K562 (cell line): ENCODE results near the gene SCARF1. TPM values are rescaled to one million over a fixed set of nuclear protein-coding genes. Genes with fewer than 3 reads are reported as not detected.

ENCODE experiments used
- ATAC-seq: fragments of 200-7000 bp; cut with Tn5 transposase; 3 replicates; pipeline ENCODE4 v1.9.1; 2020; ENCODE audit warnings: moderate library complexity
- BruUV-seq: library from RNA; stranded (reverse); fragments of 400-500 nt; replicated peaks from 2 replicates; lab custom pipeline; 2021; lab: Mats Ljungman, UMichigan
- CTCF ChIA-PET: fragments of 300-600 bp; formaldehyde crosslinking; extraction: SDS; loops from one replicate; lab custom pipeline; 2021; ENCODE audit warnings: low intra/inter-chr PET ratio; lab: Yijun Ruan, JAX
- POLR2A ChIA-PET: fragments of 300-600, 350-650 bp; sonication (Branson Sonifier 250); formaldehyde crosslinking; extraction: SDS; loops from one replicate; lab custom pipeline; 2021; ENCODE audit warnings: antibody characterized with exemption, inconsistent platforms; lab: Yijun Ruan, JAX
- DNase-seq, 4 experiments: peaks; one replicate each; pipeline versions ENCODE4 v3.0.0 to v3.0.0-alpha.2; 2011 to 2018; ENCODE audit warnings: low spot score in 3 of 4, mixed read lengths in 3 of 4; ENCODE audit errors: extremely low read depth in 1 of 4
- FAIRE-seq: peaks from 2 replicates; lab custom pipeline; 2011; peaks lifted over from hg19 to GRCh38; lab: Jason Lieb, UNC
- H2AFZ ChIP-seq: 2 replicates; pipeline ENCODE4 v1.6.0; 2011; ENCODE audit warnings: low read depth, low read length, control low read depth, inconsistent platforms
- H3K27ac ChIP-seq: fragments of 200-600 bp; 3 replicates; pipeline ENCODE4 v1.8.0; 2011; ENCODE audit warnings: low read depth, mild to moderate bottlenecking, control low read depth, inconsistent platforms, low read length, moderate library complexity, mixed read lengths; ENCODE audit errors: extremely low read depth
- H3K27me3 ChIP-seq, 2 experiments: fragments of 300-600 bp in 1 of 2; 2 replicates in 1 of 2; 3 replicates in 1 of 2; pipeline versions ENCODE4 v1.6.0 to v1.8.0; 2011; ENCODE audit warnings: inconsistent platforms in 2 of 2, low read length in 2 of 2, mild to moderate bottlenecking in 1 of 2, mixed read lengths in 1 of 2, moderate library complexity in 1 of 2; ENCODE audit not compliant: control insufficient read depth in 2 of 2, insufficient read depth in 2 of 2
- H3K36me3 ChIP-seq: fragments of 300-600 bp; 3 replicates; pipeline ENCODE4 v1.8.0; 2011; ENCODE audit warnings: mild to moderate bottlenecking, low read length, inconsistent platforms; ENCODE audit not compliant: control insufficient read depth, insufficient read depth
- H3K4me1 ChIP-seq, 2 experiments: fragments of 200-600 bp in 1 of 2; replicated peaks in 1 of 2; 2 replicates in 1 of 2; 3 replicates in 1 of 2; pipeline versions ENCODE4 v1.5.1 to v1.8.0; 2011; ENCODE audit warnings: inconsistent platforms in 2 of 2, low read length in 2 of 2, mild to moderate bottlenecking in 1 of 2, mixed read lengths in 1 of 2, moderate library complexity in 1 of 2; ENCODE audit not compliant: control insufficient read depth in 2 of 2, insufficient read depth in 2 of 2
- H3K4me2 ChIP-seq: 2 replicates; pipeline ENCODE4 v1.6.1; 2011; ENCODE audit warnings: low read length, control low read depth, inconsistent platforms, mixed read lengths; ENCODE audit not compliant: insufficient read depth
- H3K4me3 ChIP-seq: fragments of 200-600 bp; sonication (generic), shearing (Covaris generic); 2 replicates; pipeline ENCODE4 v1.5.1; 2016; ENCODE audit warnings: control low read depth, inconsistent platforms
- H3K79me2 ChIP-seq: fragments of 200-600 bp; 3 replicates; pipeline ENCODE4 v1.8.0; 2011; ENCODE audit warnings: low read length, inconsistent platforms; ENCODE audit not compliant: control insufficient read depth, insufficient read depth
- H3K9ac ChIP-seq, 2 experiments: 2 replicates each; pipeline versions ENCODE4 v1.6.0 to v1.6.1; 2011; ENCODE audit warnings: low read depth in 2 of 2, low read length in 2 of 2, control low read depth in 1 of 2, inconsistent platforms in 1 of 2, mild to moderate bottlenecking in 1 of 2, mixed read lengths in 1 of 2; ENCODE audit not compliant: insufficient read depth in 1 of 2
- H3K9me1 ChIP-seq: one replicate; pipeline ENCODE4 v1.6.0; 2011; ENCODE audit warnings: inconsistent platforms, mild to moderate bottlenecking, low read length, moderate library complexity; ENCODE audit not compliant: control insufficient read depth, insufficient read depth
- H3K9me3 ChIP-seq: replicated peaks from 2 replicates; pipeline ENCODE4 v1.5.1; 2011; ENCODE audit warnings: low read depth, low read length, inconsistent platforms; ENCODE audit not compliant: control insufficient read depth, insufficient read depth
- H4K20me1 ChIP-seq: replicated peaks from 2 replicates; pipeline ENCODE4 v1.6.1; 2011; ENCODE audit warnings: low read length, inconsistent platforms, mixed read lengths; ENCODE audit not compliant: control insufficient read depth, insufficient read depth
- ELK1 ChIP-seq: sonication (generic); formaldehyde crosslinking; IDR thresholded peaks from 2 replicates; pipeline ENCODE4 v1.8.1; 2022; ENCODE audit warnings: missing genetic modification reagents
- KLF1 ChIP-seq: fragments of 450-650 bp; IDR thresholded peaks from 2 replicates; pipeline ENCODE4 v1.6.1; 2016; ENCODE audit warnings: missing genetic modification characterization, missing compliant biosample characterization
- KLF16 ChIP-seq: IDR thresholded peaks from 2 replicates; pipeline ENCODE4 v1.6.1; 2016; ENCODE audit warnings: antibody characterized with exemption
- NEUROD1 ChIP-seq: fragments of 150-350 bp; IDR thresholded peaks from 2 replicates; pipeline ENCODE4 v1.6.1; 2014; ENCODE audit warnings: borderline replicate concordance, low read length, low read depth; ENCODE audit not compliant: partially characterized antibody
- NRF1 ChIP-seq, 2 experiments: fragments of 450-650 bp; IDR thresholded peaks in 1 of 2; conservative IDR thresholded peaks in 1 of 2; 2 replicates each; pipeline ENCODE4 v1.6.1; 2014; ENCODE audit warnings: mild to moderate bottlenecking in 2 of 2
- PHF21A ChIP-seq: fragments of 450-650 bp; IDR thresholded peaks from 2 replicates; pipeline ENCODE4 v1.6.1; 2017; ENCODE audit warnings: low read depth, borderline replicate concordance
- RFX5 ChIP-seq: IDR thresholded peaks from 2 replicates; pipeline ENCODE4 v1.6.1; 2011; ENCODE audit warnings: low read depth, mild to moderate bottlenecking, improper control_type of control experiment, low read length
- TEAD4 ChIP-seq, 2 experiments: sonication (generic) in 1 of 2; formaldehyde crosslinking in 1 of 2; IDR thresholded peaks; 2 replicates each; pipeline versions ENCODE4 v1.6.1 to v1.8.0; 2012 to 2022; ENCODE audit warnings: borderline replicate concordance in 1 of 2, inconsistent platforms in 1 of 2, low read length in 1 of 2, mild to moderate bottlenecking in 1 of 2, missing genetic modification reagents in 1 of 2
- ZKSCAN8 ChIP-seq: fragments of 200-800 bp; sonication (Bioruptor generic); IDR thresholded peaks from 2 replicates; pipeline ENCODE4 v1.6.1; 2016; ENCODE audit warnings: missing genetic modification characterization, missing compliant biosample characterization
- ZNF263 ChIP-seq: sonication (generic); formaldehyde crosslinking; IDR thresholded peaks from 2 replicates; pipeline ENCODE4 v1.8.0; 2022; ENCODE audit warnings: mild to moderate bottlenecking, missing genetic modification reagents, borderline replicate concordance
- ZNF586 ChIP-seq: fragments of 450-650 bp; formaldehyde crosslinking; conservative IDR thresholded peaks from 2 replicates; pipeline ENCODE4 v1.4.0; 2020; ENCODE audit warnings: mild to moderate bottlenecking, moderate library complexity
- WGBS: fragments of 100-300 bp; shearing (Covaris generic); methylation state at CpG from one replicate; pipeline ENCODE4 v1.1.6; 2016; ENCODE audit warnings: low coverage, mixed read lengths; ENCODE audit not compliant: insufficient coverage; ENCODE audit errors: missing lambda C conversion rate; 5-methylcytosine and 5-hydroxymethylcytosine counted together
- in situ Hi-C: fragments of 300-500 bp; cut with MboI; formaldehyde crosslinking; loops from 4 replicates; pipeline ENCODE4 v1.15.0; 2018; ENCODE audit warnings: inconsistent platforms, mixed read lengths
- intact Hi-C: fragments of 100-400 bp; cut with micrococcal nuclease; formaldehyde crosslinking; loops from 2 replicates; pipeline ENCODE4 v1.14.2; 2022
- polyA plus RNA-seq, 8 experiments: library from polyadenylated mRNA; depleted of rRNA in 4 of 8; stranded (reverse) in 5 of 8; unstranded in 3 of 8; fragments of >200 nt; fragmentation: Nextera tagmentation in 2 of 8; fragmentation: Illumina TruSeq in 1 of 8; extraction: Ambion mirVana in 2 of 8; extraction: Trizol in 1 of 8; gene quantifications; 2 replicates each; pipeline versions ENCODE4 v1.2.1 to v1.2.3, GENCODE V29; 2011 to 2014; ENCODE audit warnings: inconsistent platforms in 1 of 8, missing spikeins in 1 of 8
- total RNA-seq, 7 experiments: library from RNA; depleted of rRNA in 6 of 7; stranded (reverse); fragments of >200 nt in 6 of 7; fragmentation: Illumina TruSeq in 2 of 7; extraction: Trizol in 2 of 7; gene quantifications; 2 replicates each; pipeline versions ENCODE4 v1.2.1 to v1.2.3, GENCODE V29; 2011 to 2021; ENCODE audit warnings: low replicate concordance in 1 of 7
- TF ChIP-seq, protein P1 (sequence below), 2 experiments: IDR thresholded peaks; 2 replicates each; pipeline ENCODE4 v1.6.1; 2011; ENCODE audit warnings: borderline replicate concordance in 1 of 2, control low read depth in 1 of 2, low read depth in 1 of 2, low read length in 1 of 2, mild to moderate bottlenecking in 1 of 2, mixed read lengths in 1 of 2, moderate library complexity in 1 of 2; ENCODE audit not compliant: insufficient read depth in 1 of 2, insufficient read length in 1 of 2, poor library complexity in 1 of 2, severe bottlenecking in 1 of 2; ENCODE audit errors: extremely low read depth in 1 of 2
- TF ChIP-seq, protein P2 (sequence below), 2 experiments: fragments of 450-650 bp; conservative IDR thresholded peaks; 2 replicates each; pipeline ENCODE4 v1.6.1; 2017; ENCODE audit warnings: mild to moderate bottlenecking in 2 of 2, moderate library complexity in 2 of 2

SCARF1 gene
- total and polyA plus RNA-seq, 9 of the 15 experiments (the other 6 are each of a cell fraction or from before 2014, with no cell fraction given) = 0.04 to 2.1 (median 0.63) TPM

GRCh38 chr17:1629504-1630310, 15.8 kb downstream of the SCARF1 start (continued):
- TF ChIP-seq ZKSCAN8 (CRISPR knock-in tag) = no peak
- TF ChIP-seq TEAD4 (IDR thresholded peaks at IDR 0.05; ENCODE audit: low read length) = peak; percentile 33
- no peak for TF ChIP-seq TEAD4 (CRISPR knock-in tag; IDR thresholded peaks at IDR 0.05; ENCODE audit: borderline replicate concordance)

GRCh38 chr17:1628856-1629503, 16.6 kb downstream of the SCARF1 start:
- Histone ChIP-seq H3K27me3 (no peaks in the 10 kb centered on the region), H3K9me1 (no peaks in the 10 kb centered on the region), H3K4me3 (peak overlapping the region; percentile 66), H3K9me3 (no peaks in the 10 kb centered on the region), H2AFZ (peak overlapping the region; percentile 86), H3K4me1 (peaks cover 9 to 36% of the 10 kb centered on the region in 2 experiments), H3K9ac (peak overlapping the region; percentile 83 to 94; a peak in 3 of 4 replicates), H4K20me1 (peaks cover 8% of the 10 kb centered on the region; the same call in 1 of the 2 replicates), H3K36me3 (no peaks in the 10 kb centered on the region), H3K4me2 (peak overlapping the region; percentile 88), H3K79me2 (no peaks in the 10 kb centered on the region), H3K27ac (peak overlapping the region; percentile 92)
- peak; percentile 89 for ATAC-seq
- CTCF ChIA-PET = interaction anchor here (1.0 to 2.1 kb wide), 2 partner anchors 54 to 56 kb away, joined by 3 to 8 read pairs; no protein-coding TSS in a partner anchor
- POLR2A ChIA-PET = interaction anchor here (0.6 to 1.7 kb wide), 4 partner anchors 11 to 113 kb away, joined by 3 to 6 read pairs (median 4); partner anchors contain the start of gene INPP5K
- BruUV-seq = no TSS peak
- DNase-seq = peak; percentile 93 to 98 (median 94)
- WGBS = 4% methylated on average over 14 of the region's 77 CpGs
- in situ Hi-C loops = no loop called here
- intact Hi-C loops = loop anchor here (2.0 kb wide), 1 partner anchor 54 kb away; no protein-coding TSS in a partner anchor
- FAIRE-seq = peak; percentile 86
- TF ChIP-seq PHF21A (peak; percentile 98), ZNF586 (CRISPR knock-in tag) (no peak), ELK1 (CRISPR knock-in tag) (no peak), ZNF263 (CRISPR knock-in tag) (peak; percentile 5; the same call in 1 of the 2 replicates), KLF1 (tag) (0 out of 2 replicates have a peak, but pooled peaks have one; percentile 57), KLF16 (peak; percentile 84), RFX5 (peak; percentile 45; the same call in 1 of the 2 replicates), NRF1 (conservative IDR thresholded peaks at IDR 0.05 in 1 of 2, IDR thresholded peaks at IDR 0.05 in 1 of 2) (peak; percentile 74 to 75), NEUROD1 (peak; percentile 19)
- TF ChIP-seq, protein P1, sequence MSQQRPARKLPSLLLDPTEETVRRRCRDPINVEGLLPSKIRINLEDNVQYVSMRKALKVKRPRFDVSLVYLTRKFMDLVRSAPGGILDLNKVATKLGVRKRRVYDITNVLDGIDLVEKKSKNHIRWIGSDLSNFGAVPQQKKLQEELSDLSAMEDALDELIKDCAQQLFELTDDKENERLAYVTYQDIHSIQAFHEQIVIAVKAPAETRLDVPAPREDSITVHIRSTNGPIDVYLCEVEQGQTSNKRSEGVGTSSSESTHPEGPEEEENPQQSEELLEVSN (IDR thresholded peaks at IDR 0.05; ENCODE audit: borderline replicate concordance in 1 of 2, extremely low read depth in 1 of 2, insufficient read depth in 1 of 2, insufficient read length in 1 of 2, low read depth in 1 of 2, low read length in 1 of 2, poor library complexity in 1 of 2, severe bottlenecking in 1 of 2) = peak in 1 of 2 experiments; percentile 40
- TF ChIP-seq, protein P2, sequence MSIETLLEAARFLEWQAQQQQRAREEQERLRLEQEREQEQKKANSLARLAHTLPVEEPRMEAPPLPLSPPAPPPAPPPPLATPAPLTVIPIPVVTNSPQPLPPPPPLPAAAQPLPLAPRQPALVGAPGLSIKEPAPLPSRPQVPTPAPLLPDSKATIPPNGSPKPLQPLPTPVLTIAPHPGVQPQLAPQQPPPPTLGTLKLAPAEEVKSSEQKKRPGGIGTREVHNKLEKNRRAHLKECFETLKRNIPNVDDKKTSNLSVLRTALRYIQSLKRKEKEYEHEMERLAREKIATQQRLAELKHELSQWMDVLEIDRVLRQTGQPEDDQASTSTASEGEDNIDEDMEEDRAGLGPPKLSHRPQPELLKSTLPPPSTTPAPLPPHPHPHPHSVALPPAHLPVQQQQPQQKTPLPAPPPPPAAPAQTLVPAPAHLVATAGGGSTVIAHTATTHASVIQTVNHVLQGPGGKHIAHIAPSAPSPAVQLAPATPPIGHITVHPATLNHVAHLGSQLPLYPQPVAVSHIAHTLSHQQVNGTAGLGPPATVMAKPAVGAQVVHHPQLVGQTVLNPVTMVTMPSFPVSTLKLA (conservative IDR thresholded peaks at IDR 0.05) = 0 out of 4 replicates have a peak, but pooled peaks of 1 of the 2 experiments have one; percentile 7
